Measurements from ENCODE around the gene WSCD2. TPM values are rescaled to one million over a fixed set of nuclear protein-coding genes. Genes with fewer than 3 reads are reported as not detected.

WSCD2 gene
- total and polyA plus RNA-seq, 2 of the 4 experiments (the other 2 are of a cell fraction) = not detected

GRCh38 chr12:108097160-108097911 is 31.8 kb upstream of the WSCD2 start:
- DNase-seq (no peak), ATAC-seq (ENCODE audit: low read depth) (no peak)
- no peak overlapping the region for H3K18ac ChIP-seq (ENCODE audit: low read depth, low read length)
- H3K4me3 ChIP-seq (ENCODE audit: insufficient read depth, low read depth, low read length) = no peak overlapping the region
- no peak overlapping the region for H4K5ac ChIP-seq (ENCODE audit: low read depth, low read length)
- no peaks in the 10 kb centered on the region for H3K4me1 ChIP-seq (ENCODE audit: control insufficient read depth, insufficient read depth, low read length)
- no peak overlapping the region for H3K4ac ChIP-seq (ENCODE audit: low read depth, low read length)
- no peaks in the 10 kb centered on the region for H4K20me1 ChIP-seq (ENCODE audit: insufficient read depth, low read length)
- no TSS peak for BruUV-seq (replicated peaks)
- no peak overlapping the region for H2BK120ac ChIP-seq (ENCODE audit: low read depth, low read length)
- no peaks in the 10 kb centered on the region for H3K9me3 ChIP-seq (ENCODE audit: control insufficient read depth, insufficient read depth, low read length)
- no peak overlapping the region for H2AK5ac ChIP-seq (ENCODE audit: low read depth, low read length)
- no peak overlapping the region for H4K8ac ChIP-seq (ENCODE audit: low read depth in 2 of 2, low read length in 2 of 2)
- no peak overlapping the region for H2AK9ac ChIP-seq (replicated peaks; ENCODE audit: low read depth, low read length, poor library complexity)
- no peak overlapping the region for H3K9ac ChIP-seq (ENCODE audit: low read depth, low read length)
- no peak overlapping the region for H3K56ac ChIP-seq (ENCODE audit: extremely low read depth, insufficient read depth, low read length)
- H2BK5ac ChIP-seq (ENCODE audit: low read depth, low read length, poor library complexity, severe bottlenecking) = no peak overlapping the region
- no peak overlapping the region for H2BK20ac ChIP-seq (ENCODE audit: low read depth, low read length)
- no peak for TF ChIP-seq MXI1 (IDR thresholded peaks at IDR 0.05; ENCODE audit: borderline replicate concordance, low read depth, low read length)
- TF ChIP-seq CTCF (conservative IDR thresholded peaks at IDR 0.05; ENCODE audit: low read depth, low read length) = no peak
- no peak for TF ChIP-seq NFE2L2 (IDR thresholded peaks at IDR 0.05; ENCODE audit: low read depth, low read length)
- TF ChIP-seq MAZ (IDR thresholded peaks at IDR 0.05; ENCODE audit: borderline replicate concordance, low read depth, low read length) = no peak
- no peak for TF ChIP-seq USF2 (IDR thresholded peaks at IDR 0.05; ENCODE audit: low read depth, low read length)
- no peak for TF ChIP-seq RAD21 (IDR thresholded peaks at IDR 0.05; ENCODE audit: low read length)
- no peak for TF ChIP-seq FOS (IDR thresholded peaks at IDR 0.05; ENCODE audit: low read depth, low read length)
- TF ChIP-seq SMC3 (IDR thresholded peaks at IDR 0.05; ENCODE audit: low read depth, low read length) = no peak
- no peak for TF ChIP-seq BHLHE40 (IDR thresholded peaks at IDR 0.05; ENCODE audit: low read depth, low read length)
- no peak for TF ChIP-seq MAFK (IDR thresholded peaks at IDR 0.05; ENCODE audit: low read depth, low read length)
- no peak for TF ChIP-seq RCOR1 (IDR thresholded peaks at IDR 0.05; ENCODE audit: insufficient replicate concordance, low read length)
- TF ChIP-seq RFX5 (IDR thresholded peaks at IDR 0.05; ENCODE audit: low read depth, low read length) = no peak
- TF ChIP-seq POLR2A (IDR thresholded peaks at IDR 0.05; ENCODE audit: low read depth, low read length) = no peak
- TF ChIP-seq CEBPB (IDR thresholded peaks at IDR 0.05; ENCODE audit: low read depth, low read length) = no peak
- no peaks in the 10 kb centered on the region for H3K36me3 ChIP-seq (ENCODE audit: control insufficient read depth, insufficient read depth, low read length)
- H3K27ac ChIP-seq (ENCODE audit: insufficient read depth, low read length) = no peak overlapping the region
- H3K79me1 ChIP-seq (ENCODE audit: low read depth in 1 of 2, low read length in 2 of 2) = no peaks in the 10 kb centered on the region
- H3K9me1 ChIP-seq (ENCODE audit: insufficient read depth, low read length) = no peaks in the 10 kb centered on the region
- intact Hi-C loops (cut with micrococcal nuclease) = no loop called here
- no CpG with 5 or more reads among the region's 3 CpGs for WGBS, 2 experiments (ENCODE audit: extremely low coverage in 2 of 2, insufficient read length in 1 of 2)
- H3K14ac ChIP-seq (replicated peaks; ENCODE audit: low read depth, low read length) = no peak overlapping the region
- H2BK15ac ChIP-seq (ENCODE audit: low read depth, low read length) = no peak overlapping the region
- H2AFZ ChIP-seq (replicated peaks; ENCODE audit: low read length, poor library complexity) = no peak overlapping the region
- no peaks in the 10 kb centered on the region for H3K27me3 ChIP-seq (ENCODE audit: control insufficient read depth, insufficient read depth, low read length)
- in situ Hi-C loops (cut with MboI; ENCODE audit: low sequenced_read_pairs) = no loop called here
- dilution Hi-C loops (cut with HindIII; ENCODE audit: low sequenced_read_pairs, unreplicated experiment) = no loop called here
- ChIA-PET CTCF (interaction anchor here (0.7 kb wide), 1 partner anchor 413 kb away, joined by 4 read pairs; no protein-coding TSS in a partner anchor), POLR2A (ENCODE audit: unreplicated experiment) (no interaction called here)
- H3K23ac ChIP-seq (ENCODE audit: low read depth, low read length) = no peak overlapping the region
- H3K4me2 ChIP-seq (ENCODE audit: low read depth, low read length) = no peak overlapping the region
- H4K91ac ChIP-seq (ENCODE audit: insufficient read depth, low read depth, low read length) = no peak overlapping the region

All from IMR-90 (cell line).